ENCODE measurements around the gene AP3S2. TPM values are rescaled to one million over a fixed set of nuclear protein-coding genes. Genes with fewer than 3 reads are reported as not detected.

AP3S2 gene
- total RNA-seq = 61.2 and 73.4 TPM in 2 replicates

GRCh38 chr15:89893696-89894447 is at the start of gene AP3S2:
AP3S2 (minus strand) TSS chr15:89893994; CDS start chr15:89893949, 45 bp downstream.

GRCh38 chr15:89912674-89913396 is 19.0 kb upstream of the AP3S2 start, which contains the start of gene ARPIN:
ARPIN (minus strand) TSS chr15:89912952; CDS start chr15:89912835, 117 bp downstream.

Other genes with a start within 250 kb of the AP3S2 start
- gene KIF7, start 238.5 kb downstream of the AP3S2 start, total RNA-seq = 14.1 and 18.0 TPM in 2 replicates
- gene PLIN1, start 214.6 kb downstream of the AP3S2 start, total RNA-seq = 0.12 and 0.22 TPM in 2 replicates
- gene PEX11A, start 203.2 kb downstream of the AP3S2 start, total RNA-seq = 5.8 and 9.1 TPM in 2 replicates
- under 0.01 TPM in 2 replicates for gene WDR93, start 203.2 kb downstream of the AP3S2 start, total RNA-seq
- gene MESP1, start 142.7 kb downstream of the AP3S2 start, total RNA-seq = 0.44 and 1.1 TPM in 2 replicates
- 0.55 and 0.75 TPM in 2 replicates for gene MESP2, start 117.7 kb downstream of the AP3S2 start, total RNA-seq
- 121 and 123 TPM in 2 replicates for gene ANPEP, start 79.1 kb downstream of the AP3S2 start, total RNA-seq
- 12.2 and 13.5 TPM in 2 replicates for gene ARPIN, start 19.0 kb upstream of the AP3S2 start, total RNA-seq
- 7.7 and 11.5 TPM in 2 replicates for gene ZNF710, start 107.3 kb upstream of the AP3S2 start, total RNA-seq
- gene IDH2, start 208.5 kb upstream of the AP3S2 start, total RNA-seq = 52.7 and 54.5 TPM in 2 replicates